HG03521 (cell line): ENCODE measurements around the gene SLC9A2.

ENCODE experiments used
- ATAC-seq: cut with Tn5 transposase; IDR thresholded peaks from one replicate; pipeline ENCODE4 v1.9.1; 2021; ENCODE audit warnings: mild to moderate bottlenecking, moderate library complexity; ENCODE audit not compliant: unreplicated experiment

The SLC9A2 gene

GRCh38 chr2:102619414-102620319 is at the start of gene SLC9A2:
TSS of gene SLC9A2 (plus strand) at chr2:102619553. CDS start at chr2:102619849, 296 bp downstream.
- no peak for ATAC-seq

- no peak for ATAC-seq
Measured at GRCh38 chr2:102575888-102576287, 43.5 kb upstream of the SLC9A2 start.

- no peak for ATAC-seq
Measured at GRCh38 chr2:102578376-102578775, 41.0 kb upstream of the SLC9A2 start.

- ATAC-seq = no peak
Measured at GRCh38 chr2:102581911-102582310, 37.4 kb upstream of the SLC9A2 start.

GRCh38 chr2:102582845-102583244 is 36.5 kb upstream of the SLC9A2 start:
- no peak for ATAC-seq

GRCh38 chr2:102585847-102586404 is 33.4 kb upstream of the SLC9A2 start:
- ATAC-seq = no peak

GRCh38 chr2:102588213-102588939 is 31.0 kb upstream of the SLC9A2 start:
- no peak for ATAC-seq

GRCh38 chr2:102589444-102589843 is 29.9 kb upstream of the SLC9A2 start:
- no peak for ATAC-seq

- no peak for ATAC-seq
Measured at GRCh38 chr2:102591491-102592045, 27.8 kb upstream of the SLC9A2 start.

- ATAC-seq = no peak
Measured at GRCh38 chr2:102592601-102593000, 26.8 kb upstream of the SLC9A2 start.

GRCh38 chr2:102593516-102593915 is 25.8 kb upstream of the SLC9A2 start:
- ATAC-seq = no peak

GRCh38 chr2:102594445-102595016 is 24.8 kb upstream of the SLC9A2 start:
- ATAC-seq = no peak

GRCh38 chr2:102597788-102598187 is 21.6 kb upstream of the SLC9A2 start:
- ATAC-seq = no peak

GRCh38 chr2:102599486-102599885 is 19.9 kb upstream of the SLC9A2 start:
- no peak for ATAC-seq

GRCh38 chr2:102601730-102602129 is 17.6 kb upstream of the SLC9A2 start:
- peak; percentile 45 for ATAC-seq

- ATAC-seq = no peak
Measured at GRCh38 chr2:102603904-102604303, 15.4 kb upstream of the SLC9A2 start.

- no peak for ATAC-seq
Measured at GRCh38 chr2:102604769-102605168, 14.6 kb upstream of the SLC9A2 start.

GRCh38 chr2:102606353-102606752 is 13.0 kb upstream of the SLC9A2 start:
- ATAC-seq = no peak

GRCh38 chr2:102615620-102616436 is 3.5 kb upstream of the SLC9A2 start:
- ATAC-seq = peak; percentile 80
